ENCODE results near the gene AP5S1. TPM values are rescaled to one million over a fixed set of nuclear protein-coding genes. Genes with fewer than 3 reads are reported as not detected.

AP5S1 gene, protein sequence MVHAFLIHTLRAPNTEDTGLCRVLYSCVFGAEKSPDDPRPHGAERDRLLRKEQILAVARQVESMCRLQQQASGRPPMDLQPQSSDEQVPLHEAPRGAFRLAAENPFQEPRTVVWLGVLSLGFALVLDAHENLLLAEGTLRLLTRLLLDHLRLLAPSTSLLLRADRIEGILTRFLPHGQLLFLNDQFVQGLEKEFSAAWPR
- total RNA-seq, result 18.9 and 19.7 TPM in 2 replicates

DNA sequence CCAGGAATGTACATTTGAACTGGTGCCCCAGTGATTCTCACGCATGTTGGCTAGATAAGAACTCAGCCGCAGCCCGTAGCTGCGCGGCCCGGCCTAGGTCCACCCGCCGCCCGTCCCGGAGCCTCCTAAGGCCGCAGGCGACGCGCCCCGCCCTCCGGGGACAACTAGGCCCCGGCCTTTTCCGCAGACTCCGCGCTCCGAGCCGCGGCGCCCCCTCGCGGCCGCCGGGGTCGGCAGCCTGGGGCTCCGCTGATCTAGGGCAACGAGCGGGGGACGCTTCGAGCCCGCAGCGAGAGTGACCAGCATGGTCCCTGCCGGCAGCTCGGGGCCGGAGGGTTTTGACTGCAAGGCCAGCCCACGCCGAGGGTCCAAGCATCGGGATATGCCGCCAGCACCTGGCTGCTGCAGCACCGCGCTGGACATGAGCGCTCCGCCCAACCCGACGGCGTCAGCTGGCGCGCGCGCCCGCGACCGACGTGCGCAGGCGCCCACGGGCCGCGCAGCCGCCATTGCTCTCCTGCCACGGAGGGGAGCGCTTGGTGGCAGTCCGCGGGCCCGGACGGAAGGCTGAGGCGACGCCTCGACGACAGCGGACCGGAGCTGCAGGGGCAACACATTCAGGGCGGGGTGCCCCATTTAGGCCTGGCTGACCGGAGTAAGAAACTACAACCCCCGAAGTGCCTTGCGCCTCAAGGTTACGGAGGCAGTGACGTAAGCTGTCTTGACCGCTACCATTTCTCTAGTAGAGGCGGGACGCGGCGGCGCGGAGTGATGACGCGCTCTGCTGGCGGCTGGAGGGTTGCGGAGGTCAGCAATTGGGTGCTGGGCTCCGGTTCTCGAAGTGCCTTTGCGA is at the start of gene AP5S1:
Gene AP5S1 (plus strand): TSS at position 500 of the 853 bp plus-strand sequence. CDS start 1,571 bp downstream, outside the sequence.

DNA sequence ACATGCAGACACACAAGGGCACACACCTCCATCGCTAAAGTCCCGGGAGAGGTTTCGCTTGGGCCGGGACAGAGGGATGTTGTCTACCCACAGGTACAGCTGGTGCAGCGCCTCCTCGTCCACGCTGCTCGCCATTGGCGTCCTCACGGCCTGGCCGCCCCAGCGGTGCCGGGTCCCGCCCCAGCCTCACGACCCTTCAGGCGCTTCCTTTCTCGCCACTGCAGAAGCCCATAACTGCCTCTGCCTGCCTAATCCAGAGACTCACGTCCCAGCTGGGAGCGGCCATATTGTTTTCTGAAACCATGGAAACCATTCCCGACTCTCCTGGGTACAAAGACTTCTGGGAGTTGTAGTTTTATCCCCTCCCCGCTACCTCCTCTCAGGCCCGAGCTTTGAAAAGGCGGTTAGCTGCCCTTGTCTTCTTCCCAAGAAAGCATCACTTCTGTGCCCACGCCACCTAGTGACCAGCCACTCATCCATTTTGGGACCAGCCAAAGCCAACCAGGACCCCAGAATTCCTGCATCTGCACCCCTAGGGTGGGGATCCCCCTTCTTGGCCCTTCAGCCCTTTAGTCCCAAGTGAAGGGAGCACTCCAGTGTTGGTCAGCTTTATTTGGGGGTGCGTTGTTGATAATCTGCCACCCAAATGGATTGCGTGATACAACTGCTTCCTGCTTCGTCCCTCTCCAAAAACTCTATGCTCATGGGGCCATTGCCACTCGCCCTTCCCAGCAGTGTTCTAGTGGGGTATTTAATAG is 39.0 kb upstream of the AP5S1 start, which contains the start of gene SPEF1:
Gene SPEF1 (minus strand): TSS at position 296 of the 758 bp plus-strand sequence. CDS start 161 bp downstream, at position 135.

DNA sequence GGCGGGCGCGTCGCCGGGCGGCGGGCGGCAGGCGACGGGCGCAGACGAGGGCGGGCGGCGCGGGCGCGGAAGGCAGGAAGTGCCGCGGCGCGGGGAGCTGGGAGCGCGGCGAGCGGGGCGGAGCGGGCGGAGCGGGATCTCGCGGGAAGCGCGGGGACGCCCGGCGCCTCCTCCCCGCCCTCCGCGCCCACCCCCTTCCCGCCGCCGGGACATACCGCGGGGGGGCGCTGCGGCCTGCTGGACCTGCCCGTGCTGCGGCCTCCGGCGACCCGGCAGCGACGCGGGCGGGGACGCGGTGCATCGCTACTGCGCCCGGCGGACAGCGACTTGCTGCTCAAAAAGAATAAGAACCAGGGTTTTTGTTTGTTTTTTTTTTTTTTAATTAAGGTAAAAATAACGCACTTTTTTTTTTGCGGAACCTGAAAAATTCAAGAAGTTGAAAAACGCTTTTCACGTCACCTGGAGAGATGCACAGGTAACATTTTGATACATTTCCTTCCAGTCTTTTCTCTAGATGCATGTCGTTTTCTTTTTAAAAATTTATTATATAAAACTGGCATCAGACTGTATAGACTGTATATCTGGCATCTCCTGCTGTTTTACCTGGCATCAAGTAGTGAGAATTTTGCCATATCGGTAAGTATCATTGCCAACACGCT is 33.6 kb upstream of the AP5S1 start, which contains the start of gene CENPB:
Gene CENPB (minus strand): TSS at position 76 of the 659 bp plus-strand sequence. CDS start 257 bp downstream, outside the sequence.

DNA sequence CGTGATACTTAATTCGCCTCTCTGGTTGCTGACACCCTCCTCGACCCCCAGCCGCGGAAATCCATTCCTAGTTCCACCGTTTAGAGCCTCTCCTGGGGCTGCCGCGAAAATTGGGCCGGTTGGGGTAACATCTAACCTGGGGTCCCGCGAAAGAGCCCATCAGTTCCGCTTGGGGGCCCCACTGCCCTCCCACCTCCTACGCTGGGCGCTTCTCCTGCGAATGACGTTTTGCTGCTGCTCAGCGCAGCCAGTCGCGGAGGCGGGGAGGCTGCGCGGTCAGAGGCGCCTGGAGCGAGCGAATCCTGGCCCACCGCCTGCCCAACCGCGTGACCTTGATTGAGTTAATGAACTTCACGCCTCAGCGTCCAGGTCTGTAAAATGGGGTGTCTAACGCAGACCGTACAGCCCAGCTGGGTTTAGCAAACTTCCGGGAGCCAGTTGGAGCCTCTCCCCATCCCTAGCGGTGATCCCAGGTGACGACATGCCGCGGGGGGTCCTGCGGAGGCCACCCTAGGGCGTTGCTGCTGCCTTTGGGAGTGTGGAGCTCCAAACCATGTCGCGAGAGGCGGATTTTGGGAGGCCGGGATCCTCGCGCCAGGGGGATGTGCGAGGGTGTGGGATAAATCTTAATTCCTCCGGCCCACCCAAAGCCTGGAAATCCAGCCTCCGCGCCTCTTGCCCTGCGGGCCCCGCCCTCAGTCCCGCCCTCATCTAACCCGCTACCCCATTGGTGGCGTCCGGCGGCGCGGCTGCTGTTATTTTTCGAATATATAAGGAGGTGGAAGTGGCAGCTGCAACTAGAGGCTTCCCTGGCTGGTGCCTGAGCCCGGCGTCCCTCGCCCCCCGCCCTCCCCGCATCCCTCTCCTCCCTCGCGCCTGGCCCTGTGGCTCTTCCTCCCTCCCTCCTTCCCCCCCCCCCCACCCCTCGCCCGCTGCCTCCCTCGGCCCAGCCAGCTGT is 24.6 kb upstream of the AP5S1 start, which contains the start of gene CDC25B:
Gene CDC25B (plus strand): TSS at position 800 of the 958 bp plus-strand sequence. CDS start 222 bp downstream, outside the sequence.

DNA sequence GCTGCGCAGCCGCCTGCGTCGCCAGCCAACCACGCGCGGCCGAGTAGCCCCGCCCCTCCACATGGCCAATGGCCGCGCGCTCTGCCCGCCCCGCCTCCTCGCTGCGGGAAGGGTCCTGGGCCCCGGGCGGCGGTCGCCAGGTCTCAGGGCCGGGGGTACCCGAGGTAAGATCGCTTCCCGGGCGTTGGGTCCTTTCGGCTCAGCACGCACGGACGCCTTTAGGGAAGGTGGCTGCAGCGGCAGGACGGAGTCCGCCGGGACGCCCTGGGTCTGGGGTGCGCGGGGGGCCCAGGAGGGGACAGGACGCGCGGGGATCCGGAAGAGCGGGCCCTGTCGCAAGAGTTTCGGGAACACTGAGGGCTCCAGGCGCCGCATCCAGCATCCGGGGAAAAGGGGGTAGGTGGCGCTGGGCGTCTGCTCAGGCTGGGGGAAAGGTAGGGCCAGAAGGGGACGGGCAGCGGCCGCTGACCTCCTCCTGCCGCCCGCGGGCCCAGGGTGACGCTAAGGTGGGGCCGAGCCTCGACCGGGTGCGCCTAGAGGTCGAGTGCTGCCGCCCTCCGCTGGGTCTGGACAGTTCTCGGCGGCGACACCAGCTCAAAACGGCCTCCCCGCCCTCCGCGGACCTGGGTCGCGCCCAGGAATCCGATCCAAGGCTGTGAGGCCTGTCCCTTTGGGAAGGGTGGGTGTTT is 26.5 kb downstream of the AP5S1 start, which contains the start of gene MAVS:
Gene MAVS (plus strand): TSS at position 95 of the 689 bp plus-strand sequence. CDS start 7,791 bp downstream, outside the sequence.

Other genes with a start within 250 kb of the AP5S1 start
- gene GFRA4, start 157.1 kb upstream of the AP5S1 start, total RNA-seq, result not detected in 2 replicates
- gene ADAM33, start 138.5 kb upstream of the AP5S1 start, total RNA-seq, result 14.7 and 15.3 TPM in 2 replicates
- gene SIGLEC1, start 107.9 kb upstream of the AP5S1 start, total RNA-seq, result not detected in 2 replicates
- gene HSPA12B, start 87.9 kb upstream of the AP5S1 start, total RNA-seq, result 0.45 and 0.50 TPM in 2 replicates
- gene ADISSP, start 52.8 kb upstream of the AP5S1 start, total RNA-seq, result 70.6 and 77.5 TPM in 2 replicates
- gene SPEF1, start 39.1 kb upstream of the AP5S1 start, total RNA-seq, result 0.15 and 0.17 TPM in 2 replicates
- 87.7 and 89.1 TPM in 2 replicates for gene CENPB, start 33.8 kb upstream of the AP5S1 start, total RNA-seq
- 98.1 and 117 TPM in 2 replicates for gene CDC25B, start 24.2 kb upstream of the AP5S1 start, total RNA-seq
- gene MAVS, start 26.3 kb downstream of the AP5S1 start, total RNA-seq, result 19.6 and 19.7 TPM in 2 replicates
- 29.9 and 33.3 TPM in 2 replicates for gene PANK2, start 68.8 kb downstream of the AP5S1 start, total RNA-seq
- gene RNF24, start 195.0 kb downstream of the AP5S1 start, total RNA-seq, result 10.6 and 13.3 TPM in 2 replicates